Dendritic cell treated with granulocyte-macrophage colony-stimulating factor and Interleukin-4, amounts not matched to agents 40 ng/mL and 50 ng/mL, for 4 days (primary cell): ENCODE measurements around the gene MKS1.

ENCODE experiments used
- H3K27ac Mint-ChIP-seq: one replicate; pipeline ENCODE4 v1.8.0; 2022; ENCODE audit warnings: mild to moderate bottlenecking, mixed read lengths
- H3K27me3 Mint-ChIP-seq: one replicate; pipeline ENCODE4 v1.8.0; 2022; ENCODE audit warnings: mild to moderate bottlenecking, mixed read lengths
- H3K36me3 Mint-ChIP-seq: one replicate; pipeline ENCODE4 v1.8.0; 2022; ENCODE audit warnings: low read depth, mixed read lengths
- H3K4me1 Mint-ChIP-seq: one replicate; pipeline ENCODE4 v1.8.0; 2022; ENCODE audit warnings: low read depth, mixed read lengths
- H3K4me3 Mint-ChIP-seq: one replicate; pipeline ENCODE4 v1.8.0; 2022; ENCODE audit warnings: mild to moderate bottlenecking, moderate library complexity, mixed read lengths
- H3K9me3 Mint-ChIP-seq: one replicate; pipeline ENCODE4 v1.8.0; 2022; ENCODE audit warnings: mixed read lengths
- intact Hi-C: fragments of 100-400 bp; cut with micrococcal nuclease; formaldehyde crosslinking; loops from one replicate; pipeline ENCODE4 v1.15.0; 2022

The MKS1 gene

DNA sequence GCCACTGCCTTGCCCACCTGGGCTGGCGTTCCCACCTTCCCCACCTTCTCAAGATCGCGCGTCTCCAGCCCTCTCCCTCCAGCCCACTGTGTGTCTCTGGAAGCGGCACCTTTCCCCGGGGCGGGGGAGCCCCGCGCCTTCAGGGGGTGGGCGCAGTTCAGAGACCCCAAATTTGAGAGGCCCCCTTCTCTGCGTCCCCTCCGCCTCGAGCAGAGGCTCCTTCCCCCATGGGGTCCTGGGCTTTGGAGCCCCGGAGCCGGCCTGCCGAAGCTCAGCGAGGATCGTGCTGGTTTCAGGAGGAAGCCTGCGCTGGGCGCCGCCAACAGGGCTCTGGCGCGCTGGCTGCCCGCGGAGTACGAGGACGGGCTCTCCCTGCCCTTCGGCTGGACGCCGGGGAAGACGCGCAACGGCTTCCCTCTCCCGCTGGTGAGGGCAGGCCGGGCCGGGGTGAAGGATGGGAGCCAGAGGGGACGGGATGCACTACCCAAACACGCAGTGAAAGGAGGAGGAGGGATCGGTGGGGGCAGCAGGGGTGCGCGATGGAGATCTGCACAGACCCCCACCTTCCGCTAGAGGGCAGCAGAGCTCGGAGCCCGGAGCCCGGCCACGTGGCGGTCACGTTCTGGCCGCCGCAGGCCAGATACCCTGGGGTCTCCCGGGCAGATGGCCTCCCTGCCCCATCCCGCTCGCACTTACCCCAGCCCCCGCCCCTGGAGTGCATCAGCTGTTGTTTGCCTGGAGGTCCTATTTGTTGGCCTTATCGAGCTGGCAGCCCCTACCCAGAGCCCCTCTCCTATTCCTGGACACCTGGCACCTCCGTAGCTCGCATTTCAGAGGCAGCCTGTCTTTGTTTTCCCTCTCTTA lies 30.4 kb upstream of the MKS1 start:
- H3K36me3 Mint-ChIP-seq: no peaks in the 10 kb centered on the region
- peaks cover 30% of the 10 kb centered on the region for H3K4me1 Mint-ChIP-seq
- H3K27me3 Mint-ChIP-seq: peaks cover 76% of the 10 kb centered on the region
- H3K27ac Mint-ChIP-seq: peak overlapping the region; percentile 66
- no peaks in the 10 kb centered on the region for H3K9me3 Mint-ChIP-seq
- intact Hi-C loops: loop anchor here (1.0 kb wide), 2 partner anchors 30 to 49 kb away; partner anchors contain the start of gene MKS1
- peak overlapping the region; percentile 90 for H3K4me3 Mint-ChIP-seq

DNA sequence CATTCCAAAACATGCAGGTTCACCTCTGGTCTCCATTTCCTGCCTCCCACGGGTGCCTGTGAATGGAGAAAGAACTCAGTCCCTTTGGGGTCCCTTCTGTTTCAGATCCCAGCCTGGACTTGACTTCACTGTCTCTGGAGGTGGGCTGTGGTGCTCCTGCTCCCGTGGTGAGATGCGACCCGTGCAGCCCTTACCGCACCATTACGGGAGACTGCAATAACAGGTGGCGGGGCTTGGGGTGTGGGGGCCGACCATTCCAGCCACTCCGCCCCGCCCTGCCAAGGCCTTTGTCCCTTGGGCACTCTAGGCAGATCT lies 29.9 kb upstream of the MKS1 start:
- Mint-ChIP-seq H3K27ac (peak overlapping the region; percentile 66), H3K4me1 (peaks cover 30% of the 10 kb centered on the region), H3K27me3 (peaks cover 79% of the 10 kb centered on the region), H3K36me3 (no peaks in the 10 kb centered on the region), H3K4me3 (peak overlapping the region; percentile 90), H3K9me3 (no peaks in the 10 kb centered on the region)
- intact Hi-C loops: loop anchor here (1.0 kb wide), 2 partner anchors 30 to 49 kb away; partner anchors contain the start of gene MKS1

DNA sequence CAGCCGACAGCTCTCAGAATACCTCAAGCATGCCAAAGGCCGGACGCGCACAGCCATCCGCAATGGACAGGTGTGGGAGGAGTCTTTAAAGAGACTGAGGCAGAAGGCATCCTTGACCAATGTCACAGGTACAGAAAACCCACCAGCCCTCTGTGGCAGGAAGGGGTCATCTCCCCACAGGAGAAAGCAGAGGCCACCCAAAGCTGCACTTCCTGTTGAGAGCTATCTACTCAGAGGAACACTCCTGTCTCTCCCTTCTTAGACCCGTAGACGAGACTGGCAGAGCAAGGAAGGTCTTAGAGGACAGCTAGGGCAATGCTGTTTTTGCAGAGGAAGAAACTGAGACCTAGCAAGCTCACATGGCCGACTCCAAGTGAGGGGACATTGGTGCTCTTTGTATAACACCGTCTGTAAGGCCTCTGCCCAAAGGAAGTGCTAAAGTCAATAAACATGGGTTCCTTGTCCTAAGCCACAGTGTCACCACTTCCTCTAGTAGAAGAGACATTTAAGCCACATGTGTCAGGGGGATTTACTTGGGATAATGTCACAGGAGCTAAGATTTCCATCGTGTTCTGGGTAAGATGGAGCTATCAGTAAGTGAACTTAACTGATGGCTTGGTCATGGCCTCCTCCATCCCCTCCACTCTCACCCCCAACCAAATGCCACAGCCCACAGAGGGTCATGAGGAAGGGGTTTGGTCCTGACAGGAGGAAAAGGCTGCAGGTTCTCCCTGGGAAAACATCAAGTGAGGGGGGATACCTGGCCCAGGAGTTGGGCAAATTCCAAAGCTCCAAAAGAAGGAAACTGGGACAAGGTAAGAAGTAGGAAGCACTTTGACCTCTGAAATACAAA lies 28.7 kb upstream of the MKS1 start:
- intact Hi-C loops: no loop called here

DNA sequence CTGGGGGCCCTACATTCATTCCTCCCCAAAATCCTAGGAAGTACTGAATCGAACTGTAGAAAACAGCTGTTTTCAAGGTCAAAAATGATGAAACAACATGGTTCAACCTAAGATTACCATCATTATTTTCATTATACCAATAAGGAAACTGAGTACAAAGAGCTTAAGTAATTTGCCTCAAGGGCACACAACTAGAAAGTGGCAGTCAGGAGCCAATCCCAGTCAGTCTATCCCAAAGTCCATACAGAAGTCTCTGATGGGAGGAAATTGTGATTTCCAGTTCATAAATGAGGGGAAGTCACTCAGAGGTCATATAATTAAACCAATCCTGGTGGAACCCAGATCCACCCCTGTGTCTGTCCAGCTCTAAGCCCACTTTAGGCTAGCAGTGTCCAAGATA lies 27.7 kb upstream of the MKS1 start:
- H3K9me3 Mint-ChIP-seq: no peaks in the 10 kb centered on the region
- H3K27ac Mint-ChIP-seq: no peak overlapping the region
- H3K36me3 Mint-ChIP-seq: no peaks in the 10 kb centered on the region
- no peak overlapping the region for H3K4me3 Mint-ChIP-seq
- peaks cover 30% of the 10 kb centered on the region for H3K4me1 Mint-ChIP-seq
- peaks cover 86% of the 10 kb centered on the region for H3K27me3 Mint-ChIP-seq
- intact Hi-C loops: no loop called here

More for the DNA sequence above, 28.7 kb upstream of the MKS1 start:
- Mint-ChIP-seq H3K9me3 (no peaks in the 10 kb centered on the region), H3K4me1 (peaks cover 30% of the 10 kb centered on the region), H3K36me3 (no peaks in the 10 kb centered on the region), H3K4me3 (no peak overlapping the region), H3K27me3 (peaks cover 83% of the 10 kb centered on the region), H3K27ac (peak overlapping the region; percentile 26)

DNA sequence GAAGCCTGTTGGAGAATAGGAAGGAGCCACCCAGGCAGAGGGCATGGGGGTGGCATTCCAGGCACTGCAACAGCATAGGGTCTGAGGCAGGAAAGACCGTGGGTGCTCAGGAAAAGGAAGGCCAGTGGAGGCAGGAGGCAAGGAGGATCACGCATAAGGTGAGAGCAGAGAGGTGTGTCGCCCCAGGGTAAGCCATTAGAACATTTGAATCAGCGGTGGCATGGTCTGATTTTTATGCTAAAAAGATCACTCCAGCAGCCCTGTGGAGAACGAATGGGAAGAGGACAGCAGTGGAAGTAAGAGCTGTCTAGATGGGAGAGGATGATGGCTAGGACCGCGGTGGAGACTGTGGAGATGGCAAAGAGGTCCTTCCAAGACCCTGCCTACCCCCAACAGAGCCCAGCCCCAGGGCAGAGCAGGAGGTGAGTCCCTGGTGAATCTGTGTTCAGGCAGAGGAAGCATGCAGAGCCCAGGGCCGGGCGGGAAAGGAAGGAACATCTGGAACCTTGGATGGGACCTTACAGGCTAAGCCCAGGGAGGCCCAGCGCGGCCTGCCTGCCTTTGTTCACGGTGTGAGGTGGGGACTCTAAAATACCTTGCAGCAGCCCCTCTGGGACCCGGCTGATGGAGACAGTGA lies 27.2 kb upstream of the MKS1 start:
- Mint-ChIP-seq H3K36me3 (no peaks in the 10 kb centered on the region), H3K27ac (no peak overlapping the region), H3K4me3 (no peak overlapping the region), H3K9me3 (no peaks in the 10 kb centered on the region), H3K4me1 (peaks cover 36% of the 10 kb centered on the region), H3K27me3 (peaks cover 86% of the 10 kb centered on the region)
- intact Hi-C loops: no loop called here

DNA sequence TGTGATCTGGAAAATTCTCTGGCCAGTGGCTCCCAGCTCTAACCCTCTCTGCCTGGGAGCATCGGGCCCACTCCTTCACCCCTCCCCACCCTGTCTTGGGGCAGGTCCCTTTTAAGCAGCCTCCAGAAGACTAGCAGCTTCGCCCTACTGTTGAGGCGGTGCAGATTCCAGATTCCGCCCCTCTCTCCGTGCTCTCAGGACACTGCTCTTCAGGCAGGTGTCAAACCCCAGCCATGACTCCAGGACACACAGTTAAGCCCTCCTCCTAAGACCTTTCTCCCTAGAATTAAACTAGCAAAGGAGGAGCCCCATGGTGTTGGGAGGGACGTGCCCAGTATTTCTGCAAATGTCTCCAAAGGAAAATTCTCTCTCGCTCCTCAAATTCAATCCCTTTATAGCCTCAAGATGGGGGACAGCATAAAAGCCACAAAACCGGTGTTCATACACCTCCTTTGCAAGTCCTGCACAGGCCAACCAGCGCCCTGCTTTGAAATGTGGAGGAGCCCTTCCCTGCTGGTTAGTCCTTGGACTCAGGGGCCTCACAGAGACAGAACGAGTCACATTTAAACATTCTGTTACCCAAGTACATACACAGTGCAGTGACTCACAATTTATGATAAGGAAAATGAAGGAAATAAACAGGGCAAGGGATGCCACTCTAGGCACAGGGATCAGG lies 26.5 kb upstream of the MKS1 start:
- Mint-ChIP-seq H3K36me3 (no peaks in the 10 kb centered on the region), H3K4me3 (no peak overlapping the region), H3K27me3 (peaks cover 84% of the 10 kb centered on the region), H3K9me3 (no peaks in the 10 kb centered on the region), H3K27ac (no peak overlapping the region), H3K4me1 (peaks cover 36% of the 10 kb centered on the region)
- intact Hi-C loops: no loop called here

DNA sequence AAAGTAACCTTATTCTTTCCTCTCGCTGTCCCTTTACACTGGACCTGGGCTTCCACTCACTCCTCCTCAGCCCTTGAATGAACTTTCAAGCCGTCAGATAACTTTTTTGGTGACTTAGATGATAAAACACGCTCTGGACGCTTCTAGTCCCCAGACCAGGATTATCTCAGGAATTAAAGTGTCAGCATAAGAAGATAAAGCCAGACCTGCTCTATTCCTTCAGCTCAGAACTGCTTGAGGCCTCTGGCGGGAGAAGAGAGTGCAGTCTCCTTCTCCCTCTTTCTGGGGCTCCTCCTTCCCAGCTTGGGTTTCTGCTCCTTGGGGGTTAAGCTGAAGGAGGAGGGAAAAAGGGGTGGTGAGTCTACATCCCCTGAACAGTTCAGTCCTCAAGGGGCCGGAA lies 25.9 kb upstream of the MKS1 start:
- intact Hi-C loops: no loop called here
- Mint-ChIP-seq H3K27me3 (peaks cover 84% of the 10 kb centered on the region), H3K9me3 (no peaks in the 10 kb centered on the region)

DNA sequence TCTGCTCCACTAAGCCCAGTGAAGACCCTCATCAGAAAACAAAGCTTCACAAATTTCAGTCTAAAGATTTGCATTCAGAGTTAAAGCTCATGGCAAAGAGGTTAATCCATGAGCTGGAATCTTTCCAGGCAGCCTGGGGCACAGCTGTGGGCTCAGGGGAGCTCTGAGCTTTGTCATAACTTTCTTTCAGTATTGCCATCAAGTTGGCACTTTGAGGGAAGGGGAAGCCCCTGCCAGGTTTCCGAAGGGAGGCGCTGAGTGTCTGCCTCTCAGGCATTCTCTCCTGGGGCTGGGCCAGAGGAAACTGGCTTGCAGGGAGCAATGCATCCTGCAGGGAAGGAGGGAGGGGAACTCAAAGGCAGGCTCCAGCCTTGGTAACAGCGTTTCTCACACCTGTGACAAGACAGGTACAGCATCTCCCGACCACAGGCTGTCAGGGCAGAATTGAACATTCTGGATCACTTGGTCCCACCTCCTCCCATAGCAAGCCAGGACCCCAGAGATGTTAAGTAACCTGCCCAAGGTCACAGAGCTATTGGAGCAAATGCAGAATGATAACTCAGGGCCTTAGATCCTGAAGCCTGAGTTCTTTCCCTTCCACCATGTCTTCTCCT lies 23.2 kb upstream of the MKS1 start:
- Mint-ChIP-seq H3K36me3 (no peaks in the 10 kb centered on the region), H3K27ac (no peak overlapping the region), H3K4me1 (peaks cover 6% of the 10 kb centered on the region), H3K4me3 (no peak overlapping the region), H3K27me3 (peaks cover 87% of the 10 kb centered on the region), H3K9me3 (no peaks in the 10 kb centered on the region)
- intact Hi-C loops: no loop called here

More for the DNA sequence above, 25.9 kb upstream of the MKS1 start:
- Mint-ChIP-seq H3K4me3 (no peak overlapping the region), H3K36me3 (no peaks in the 10 kb centered on the region), H3K4me1 (peaks cover 32% of the 10 kb centered on the region), H3K27ac (no peak overlapping the region)

DNA sequence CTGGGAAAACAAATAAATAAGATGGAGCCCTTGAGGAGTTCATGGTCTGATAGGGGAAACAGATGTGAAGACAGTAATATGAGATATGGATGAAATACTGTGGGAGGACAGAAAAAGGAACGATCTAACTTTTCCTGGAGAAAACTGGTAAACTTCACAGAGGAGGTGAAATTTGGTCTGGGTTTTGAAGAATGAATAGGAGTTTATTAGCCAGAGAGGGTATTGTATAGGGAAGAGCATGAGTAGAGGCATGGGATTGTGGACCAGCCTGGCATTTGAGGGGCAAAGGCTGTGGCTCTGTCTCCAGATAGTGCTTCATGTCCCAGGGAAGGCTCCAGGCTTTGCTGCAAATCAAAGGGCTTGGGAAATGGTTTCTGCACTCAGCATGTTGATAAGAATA lies 20.9 kb upstream of the MKS1 start:
- no peaks in the 10 kb centered on the region for H3K36me3 Mint-ChIP-seq
- no peak overlapping the region for H3K4me3 Mint-ChIP-seq
- H3K9me3 Mint-ChIP-seq: no peaks in the 10 kb centered on the region
- H3K4me1 Mint-ChIP-seq: peaks cover 16% of the 10 kb centered on the region
- no peak overlapping the region for H3K27ac Mint-ChIP-seq
- peaks cover 93% of the 10 kb centered on the region for H3K27me3 Mint-ChIP-seq
- intact Hi-C loops: no loop called here

DNA sequence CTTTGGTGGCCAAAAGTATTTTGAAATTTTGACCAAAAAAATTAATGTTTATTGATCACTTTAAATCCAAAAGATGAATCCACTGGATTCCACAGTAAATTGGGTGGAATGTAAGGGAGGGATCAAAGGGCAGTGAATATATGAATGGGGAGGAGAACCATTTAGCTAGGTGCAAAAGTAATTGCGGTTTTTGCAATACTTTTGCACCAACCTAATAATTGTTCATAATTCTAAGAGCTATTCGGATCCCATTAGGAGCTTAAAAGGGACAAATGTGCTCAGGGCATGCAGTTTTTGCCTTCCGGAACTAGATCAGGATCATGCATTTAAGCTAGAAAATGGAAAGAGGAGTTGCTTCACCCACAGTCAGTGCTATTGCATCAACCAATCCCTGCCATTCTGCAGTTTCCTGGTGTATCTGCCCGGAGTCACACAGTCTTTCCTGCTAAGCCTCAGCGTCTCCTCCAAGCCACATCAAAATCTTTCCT lies 19.1 kb upstream of the MKS1 start, which contains the start of gene LPO:
TSS of gene LPO (plus strand) at position 438 of the 488 bp plus-strand sequence. CDS start 4,396 bp downstream, outside the sequence.
- Mint-ChIP-seq H3K4me1 (peaks cover 29% of the 10 kb centered on the region), H3K36me3 (no peaks in the 10 kb centered on the region), H3K4me3 (no peak within 1 kb of the TSS), H3K27me3 (peaks cover 77% of the 10 kb centered on the region), H3K9me3 (no peaks in the 10 kb centered on the region), H3K27ac (no peak within 1 kb of the TSS)
- intact Hi-C loops: no loop called here

DNA sequence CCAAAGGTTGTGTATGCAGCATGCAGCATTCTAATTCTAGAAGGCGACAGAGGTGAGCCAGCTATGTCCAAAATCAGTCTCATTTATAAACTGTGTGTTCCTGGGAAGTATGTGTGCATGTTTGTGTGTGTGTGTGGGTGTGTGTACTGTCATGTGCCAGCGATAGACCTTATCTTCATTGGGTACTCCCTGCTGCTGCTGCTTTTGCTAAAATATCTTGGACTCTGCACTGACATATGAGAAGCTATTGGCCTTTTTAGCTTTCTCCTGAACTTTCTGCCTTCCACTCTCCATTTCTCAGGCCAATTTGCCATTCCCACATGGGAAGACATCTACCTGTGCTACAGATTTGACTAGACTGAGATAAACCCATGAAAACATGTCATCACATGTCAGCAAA lies 17.3 kb upstream of the MKS1 start:
- Mint-ChIP-seq H3K4me1 (peaks cover 41% of the 10 kb centered on the region), H3K36me3 (no peaks in the 10 kb centered on the region), H3K4me3 (no peak overlapping the region), H3K27me3 (peaks cover 59% of the 10 kb centered on the region), H3K9me3 (no peaks in the 10 kb centered on the region), H3K27ac (no peak overlapping the region)
- intact Hi-C loops: no loop called here

DNA sequence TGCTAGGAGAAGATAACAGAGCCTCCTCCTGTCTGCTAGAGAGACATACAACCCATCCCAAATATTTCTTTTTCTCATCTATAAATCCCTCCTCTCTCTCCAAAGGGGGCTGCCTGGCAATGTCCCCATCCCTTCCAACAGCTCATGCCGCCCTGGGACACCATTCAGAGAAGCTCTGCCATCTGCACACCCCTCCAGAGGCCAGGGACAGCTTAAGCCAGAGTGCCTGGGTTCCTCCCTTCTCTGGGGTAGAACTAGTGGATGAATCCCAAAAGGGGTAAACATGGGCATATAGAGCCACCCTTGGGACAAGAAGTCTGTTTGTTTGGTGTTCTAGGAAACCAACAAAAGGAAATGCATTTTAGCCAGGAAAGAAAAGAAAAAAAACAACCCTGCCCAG lies 16.8 kb upstream of the MKS1 start:
- Mint-ChIP-seq H3K27ac (no peak overlapping the region), H3K4me1 (peaks cover 46% of the 10 kb centered on the region)

DNA sequence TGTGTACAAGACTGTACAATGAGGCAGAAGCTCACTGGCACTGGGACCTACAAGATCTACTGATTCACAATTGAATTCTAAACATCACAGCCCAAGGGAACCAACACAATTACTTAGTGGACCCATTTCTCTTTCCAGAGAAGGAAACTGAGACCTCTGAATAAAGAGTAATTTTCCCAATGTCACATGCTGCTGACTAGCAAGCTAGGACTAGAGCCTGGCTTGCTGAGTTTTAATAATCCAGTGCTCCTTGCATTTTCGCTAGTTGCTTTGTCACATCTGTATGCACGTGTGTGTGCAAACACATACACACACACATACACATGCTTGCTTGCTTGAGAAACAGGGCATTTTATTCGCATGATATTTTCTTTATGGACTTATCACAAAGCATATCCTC lies 15.5 kb upstream of the MKS1 start:
- Mint-ChIP-seq H3K9me3 (no peaks in the 10 kb centered on the region), H3K4me1 (peaks cover 47% of the 10 kb centered on the region), H3K27ac (no peak overlapping the region), H3K4me3 (no peak overlapping the region), H3K36me3 (no peaks in the 10 kb centered on the region), H3K27me3 (peaks cover 42% of the 10 kb centered on the region)
- intact Hi-C loops: loop anchor here (5.0 kb wide), 1 partner anchor 33 kb away; no protein-coding TSS in a partner anchor

More for the DNA sequence above, 16.8 kb upstream of the MKS1 start:
- Mint-ChIP-seq H3K27me3 (peaks cover 55% of the 10 kb centered on the region), H3K4me3 (no peak overlapping the region), H3K9me3 (no peaks in the 10 kb centered on the region), H3K36me3 (no peaks in the 10 kb centered on the region)
- intact Hi-C loops: no loop called here
